ENCODE results near the gene REEP1. TPM values are rescaled to one million over a fixed set of nuclear protein-coding genes. Genes with fewer than 3 reads are reported as not detected.

Gene REEP1
- total RNA-seq, 1 experiment from 2014 or later, result 5.9 TPM

GRCh38 chr2:86203614-86204013 lies 133.8 kb downstream of the REEP1 start:
- Histone ChIP-seq H3K9me3 (ENCODE audit: control insufficient read depth in 1 of 2, insufficient read depth in 1 of 2, low read depth in 1 of 2, low read length in 2 of 2) (no peaks in the 10 kb centered on the region), H3K27me3 (ENCODE audit: insufficient read depth, low read length) (no peaks in the 10 kb centered on the region), H3K4me3 (replicated peaks in 1 of 2; ENCODE audit: low read depth in 1 of 2, low read length in 2 of 2) (no peak overlapping the region), H3K9me2 (ENCODE audit: insufficient read depth) (no peaks in the 10 kb centered on the region), H3K79me2 (ENCODE audit: insufficient read depth, low read length) (peaks cover 65% of the 10 kb centered on the region), H2AFZ (ENCODE audit: low read depth, low read length, poor library complexity, severe bottlenecking) (no peak overlapping the region), H3K4me1 (ENCODE audit: control insufficient read depth in 1 of 2, insufficient read depth in 2 of 2, low read length in 2 of 2) (peaks cover 6 to 14% of the 10 kb centered on the region in 2 experiments; a peak in 2 of 4 replicates), H3K4me2 (ENCODE audit: low read length) (no peak overlapping the region), H3K36me3 (ENCODE audit: control insufficient read depth in 1 of 2, insufficient read depth in 2 of 2, low read length in 2 of 2) (peaks cover 16 to 18% of the 10 kb centered on the region in 2 experiments; a peak in 3 of 4 replicates), H4K20me1 (ENCODE audit: insufficient read depth) (no peaks in the 10 kb centered on the region), H3K27ac (ENCODE audit: low read depth, low read length) (no peak overlapping the region), H3K9ac (ENCODE audit: low read length) (no peak overlapping the region)
- TF ChIP-seq EGR1 (IDR thresholded peaks at IDR 0.05; ENCODE audit: low read depth) (no peak), CTCF (IDR thresholded peaks at IDR 0.05 in 2 of 3, conservative IDR thresholded peaks at IDR 0.05 in 1 of 3; ENCODE audit: borderline replicate concordance in 1 of 3, insufficient read depth in 1 of 3, low read depth in 2 of 3, low read length in 2 of 3) (no peak)
- RAD21 ChIA-PET (ENCODE audit: low non-redundant PET in 1 of 2, low total read pairs in 2 of 2, uncharacterized antibody in 2 of 2, unreplicated experiment in 2 of 2), result no interaction called here
- POLR2A ChIA-PET, result no interaction called here
- ATAC-seq, result no peak
- intact Hi-C loops (cut with micrococcal nuclease), result no loop called here
- no TSS peak for BruUV-seq (replicated peaks)
- no peak for DNase-seq (ENCODE audit: low read depth, low spot score)
- CTCF ChIA-PET, result no interaction called here

- Histone ChIP-seq H4K20me1 (ENCODE audit: insufficient read depth) (no peaks in the 10 kb centered on the region), H3K9me3 (ENCODE audit: control insufficient read depth in 1 of 2, insufficient read depth in 1 of 2, low read depth in 1 of 2, low read length in 2 of 2) (no peaks in the 10 kb centered on the region), H3K36me3 (ENCODE audit: control insufficient read depth in 1 of 2, insufficient read depth in 2 of 2, low read length in 2 of 2) (peaks cover 10% of the 10 kb centered on the region in 2 experiments; a peak in 3 of 4 replicates), H3K4me3 (replicated peaks in 1 of 2; ENCODE audit: low read depth in 1 of 2, low read length in 2 of 2) (no peak overlapping the region), H2AFZ (ENCODE audit: low read depth, low read length, poor library complexity, severe bottlenecking) (no peak overlapping the region), H3K4me1 (ENCODE audit: control insufficient read depth in 1 of 2, insufficient read depth in 2 of 2, low read length in 2 of 2) (peaks cover 6 to 17% of the 10 kb centered on the region in 2 experiments; a peak in 2 of 4 replicates), H3K79me2 (ENCODE audit: insufficient read depth, low read length) (peaks cover 65% of the 10 kb centered on the region), H3K27me3 (ENCODE audit: insufficient read depth, low read length) (no peaks in the 10 kb centered on the region), H3K4me2 (ENCODE audit: low read length) (no peak overlapping the region), H3K9me2 (ENCODE audit: insufficient read depth) (no peaks in the 10 kb centered on the region), H3K27ac (ENCODE audit: low read depth, low read length) (no peak overlapping the region), H3K9ac (ENCODE audit: low read length) (no peak overlapping the region)
- ChIA-PET CTCF (no interaction called here), RAD21 (ENCODE audit: low non-redundant PET in 1 of 2, low total read pairs in 2 of 2, uncharacterized antibody in 2 of 2, unreplicated experiment in 2 of 2) (no interaction called here), POLR2A (no interaction called here)
- ATAC-seq (no peak), DNase-seq (ENCODE audit: low read depth, low spot score) (no peak)
- BruUV-seq (replicated peaks), result no TSS peak
- intact Hi-C loops (cut with micrococcal nuclease), result no loop called here
- TF ChIP-seq SIN3A (IDR thresholded peaks at IDR 0.05; ENCODE audit: low read depth) (no peak), SRF (IDR thresholded peaks at IDR 0.05; ENCODE audit: low read depth) (no peak), ZFX (IDR thresholded peaks at IDR 0.05) (no peak), POLR2AphosphoS5 (IDR thresholded peaks at IDR 0.05; ENCODE audit: low read depth, low read length) (no peak), MAX (IDR thresholded peaks at IDR 0.05) (no peak), CTCF (IDR thresholded peaks at IDR 0.05 in 2 of 3, conservative IDR thresholded peaks at IDR 0.05 in 1 of 3; ENCODE audit: borderline replicate concordance in 1 of 3, insufficient read depth in 1 of 3, low read depth in 2 of 3, low read length in 2 of 3) (no peak), ZNF274 (IDR thresholded peaks at IDR 0.05; ENCODE audit: low read depth, low read length) (no peak), JUND (IDR thresholded peaks at IDR 0.05) (no peak), REST (IDR thresholded peaks at IDR 0.05; ENCODE audit: low read depth) (no peak), TCF7L2 (IDR thresholded peaks at IDR 0.05; ENCODE audit: borderline replicate concordance, extremely low read depth, insufficient read depth, insufficient read length) (no peak), CEBPB (IDR thresholded peaks at IDR 0.05; ENCODE audit: low read depth) (no peak), EZH2 (IDR thresholded peaks at IDR 0.05) (no peak)
Measured at GRCh38 chr2:86202702-86203101, 134.7 kb downstream of the REEP1 start.

Data from HCT116 (cell line).